GM21723 (cell line): ENCODE results near the gene CELA1.
"Not testable (repeated sequence)": the region's sequence is repeated elsewhere in the genome, so short reads cannot be mapped to it uniquely, and the experiment has no call there.

ENCODE experiments used
- ATAC-seq: cut with Tn5 transposase; IDR thresholded peaks from one replicate; pipeline ENCODE4 v1.9.1; 2021; ENCODE audit warnings: mild to moderate bottlenecking, moderate library complexity; ENCODE audit not compliant: unreplicated experiment

Gene CELA1

DNA sequence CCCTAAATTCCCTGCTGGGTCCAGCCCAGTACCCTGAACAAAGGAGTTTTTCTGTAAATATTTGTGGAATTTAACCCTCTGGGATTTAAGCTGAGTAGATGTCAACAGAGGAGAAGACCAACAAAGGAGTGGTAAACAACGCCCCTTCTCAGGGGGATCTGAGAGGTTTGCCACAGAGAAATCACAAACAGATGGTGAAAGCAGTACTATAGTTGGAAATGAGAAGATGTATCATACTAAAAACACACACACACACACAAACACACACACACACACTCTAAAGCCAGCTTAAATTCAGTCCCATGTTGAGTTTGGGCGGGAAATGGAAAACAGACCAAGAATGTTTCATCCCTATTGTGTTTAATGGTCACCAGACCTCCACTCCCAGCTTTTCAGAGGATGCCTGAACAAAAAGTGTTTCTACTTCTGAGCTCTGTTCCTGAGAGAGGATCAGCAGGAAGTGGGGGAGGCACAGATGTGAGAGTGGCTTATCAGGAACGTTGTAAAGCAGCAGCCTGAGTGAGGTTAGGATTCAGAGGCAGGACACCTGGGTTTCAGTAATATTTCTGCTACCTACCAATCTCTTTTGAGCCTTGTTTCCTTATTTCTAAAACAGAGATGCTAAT, 25.7 kb downstream of the CELA1 start:
- no peak for ATAC-seq

GRCh38 chr12:51320311-51320694, 26.2 kb downstream of the CELA1 start:
- no peak for ATAC-seq

- no peak for ATAC-seq
Observed at GRCh38 chr12:51318846-51319599, 27.5 kb downstream of the CELA1 start.

- ATAC-seq = not testable (repeated sequence)
Observed at GRCh38 chr12:51318057-51318806, 28.2 kb downstream of the CELA1 start.

- ATAC-seq = no peak
Observed at GRCh38 chr12:51311389-51311788, 35.1 kb downstream of the CELA1 start.

DNA sequence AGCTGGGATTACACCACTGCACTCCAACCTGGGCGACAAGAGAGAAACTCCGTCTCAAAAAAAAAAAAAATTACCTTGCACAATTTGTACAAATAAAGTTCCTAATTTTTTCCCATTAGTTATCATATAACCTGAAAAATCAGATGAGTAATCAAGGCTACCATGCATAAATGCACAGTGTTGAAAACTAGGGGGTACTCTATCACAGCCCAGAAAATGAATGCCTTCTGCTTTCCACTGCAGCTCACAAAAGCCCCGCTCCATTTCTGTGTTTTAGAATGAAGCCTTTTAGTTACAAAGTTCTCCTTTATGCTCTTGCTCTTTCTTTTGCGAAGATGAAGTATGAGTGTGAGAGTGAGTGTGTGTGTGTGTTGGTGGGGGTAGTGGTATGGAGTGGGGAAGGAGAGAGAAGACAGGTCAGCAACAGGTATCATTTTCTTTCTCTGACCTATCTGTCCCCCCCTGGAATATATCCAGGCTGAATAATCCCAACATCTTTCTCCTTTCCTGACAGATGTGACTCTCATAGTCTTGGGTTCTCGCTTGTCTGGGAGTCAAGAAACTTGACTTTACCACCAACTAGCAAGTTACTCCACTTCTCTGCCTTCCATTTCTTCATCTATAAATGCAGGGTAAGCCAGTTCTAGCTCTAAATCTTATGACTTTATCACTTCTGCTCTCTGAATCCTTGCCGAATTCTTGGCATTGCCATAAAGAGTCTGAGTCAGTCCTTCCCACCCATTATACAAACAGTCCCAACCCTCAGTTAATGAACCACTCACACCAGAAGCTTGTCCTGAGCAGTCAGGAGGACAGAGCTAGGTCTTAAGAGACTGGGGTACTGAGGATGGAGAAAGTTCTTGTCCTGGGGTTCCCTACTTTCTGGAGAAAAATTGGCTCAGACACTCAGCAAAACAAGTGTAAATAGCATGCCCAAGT, 38.6 kb downstream of the CELA1 start:
- no peak for ATAC-seq

GRCh38 chr12:51306507-51306906, 40.0 kb downstream of the CELA1 start:
- ATAC-seq = no peak

- ATAC-seq = not testable (repeated sequence)
Observed at GRCh38 chr12:51300768-51301167, 45.7 kb downstream of the CELA1 start.

DNA sequence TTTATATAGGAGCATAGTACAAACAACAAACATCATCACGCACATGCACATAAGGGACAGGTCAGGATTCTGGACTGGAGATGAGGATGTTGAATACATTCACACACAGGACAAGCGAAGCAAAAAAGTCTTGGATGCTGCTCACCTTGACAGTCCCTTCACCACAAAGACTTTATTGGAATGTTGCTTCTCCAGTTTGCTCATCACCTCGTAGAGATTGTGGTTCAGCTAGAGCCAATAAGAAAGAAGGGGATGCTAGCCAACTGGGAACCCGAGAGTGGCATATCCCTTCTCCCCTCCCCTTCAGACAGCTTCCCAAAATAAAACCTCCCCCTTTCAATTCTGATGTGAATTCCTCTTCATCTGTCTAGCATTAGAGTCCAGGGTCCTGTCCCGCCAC, 50.8 kb downstream of the CELA1 start:
- ATAC-seq = no peak

- ATAC-seq = not testable (repeated sequence)
Observed at GRCh38 chr12:51294097-51294496, 52.4 kb downstream of the CELA1 start.

DNA sequence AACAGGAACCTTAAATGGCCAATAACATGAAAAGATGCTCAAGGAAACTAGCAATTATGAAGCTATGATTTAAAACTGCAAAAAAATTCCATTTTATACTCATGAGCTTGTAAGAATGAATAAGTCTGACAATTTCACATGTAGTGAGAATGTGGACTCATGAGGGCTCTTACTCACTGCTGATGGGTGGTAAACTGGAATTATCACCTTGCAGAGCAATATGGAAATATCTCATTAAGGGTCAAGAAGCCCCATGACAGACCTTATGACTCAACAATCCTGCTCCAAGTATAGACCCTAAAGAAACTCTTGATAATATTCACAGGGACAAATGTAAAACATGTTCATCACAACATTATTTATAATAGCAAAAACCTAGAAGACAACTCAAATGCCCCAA, 52.8 kb downstream of the CELA1 start:
- ATAC-seq = no peak

- ATAC-seq = not testable (repeated sequence)
Observed at GRCh38 chr12:51291603-51292513, 54.6 kb downstream of the CELA1 start.

DNA sequence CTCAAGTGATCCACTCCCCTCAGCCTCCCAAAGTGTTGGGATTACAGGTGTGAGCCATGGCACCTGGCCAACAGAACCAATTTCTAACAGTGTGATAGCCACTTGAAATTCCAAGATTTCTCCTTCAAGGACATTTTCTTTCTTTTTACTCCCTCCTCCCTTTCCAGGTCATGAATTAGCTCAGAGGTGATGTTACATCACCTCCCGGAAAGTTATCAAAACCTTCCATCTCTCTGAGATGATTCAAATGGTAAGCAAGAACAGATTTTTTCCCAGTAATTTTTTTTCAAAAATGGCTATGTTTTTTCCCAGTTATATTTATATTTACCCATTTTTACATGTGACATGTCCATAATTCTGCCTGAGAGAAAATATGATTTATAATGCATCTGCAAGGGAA, 60.6 kb downstream of the CELA1 start:
- ATAC-seq = no peak

- ATAC-seq = no peak
Observed at GRCh38 chr12:51281202-51281924, 65.1 kb downstream of the CELA1 start.
